Left ventricle myocardium inferior (tissue), 1 donor: ENCODE measurements around the gene EHMT1. TPM values are rescaled to one million over a fixed set of nuclear protein-coding genes. Genes with fewer than 3 reads are reported as not detected.

Experiments used
- DNase-seq: peaks from one replicate; pipeline ENCODE4 v3.0.0-alpha.2; 2020
- H3K27ac ChIP-seq: fragments of 200-600 bp; replicated peaks from 2 replicates; pipeline ENCODE4 v1.8.0; 2021
- H3K27me3 ChIP-seq: fragments of 200-600 bp; 2 replicates; pipeline ENCODE4 v1.8.0; 2021; ENCODE audit warnings: low read depth
- H3K36me3 ChIP-seq: fragments of 200-600 bp; 2 replicates; pipeline ENCODE4 v1.8.0; 2021
- H3K4me1 ChIP-seq: fragments of 200-600 bp; 2 replicates; pipeline ENCODE4 v1.8.0; 2021
- H3K4me3 ChIP-seq: fragments of 200-600 bp; 2 replicates; pipeline ENCODE4 v1.8.0; 2021; ENCODE audit warnings: mild to moderate bottlenecking, moderate library complexity
- H3K9me3 ChIP-seq: fragments of 200-600 bp; replicated peaks from 2 replicates; pipeline ENCODE4 v1.8.0; 2021
- intact Hi-C: fragments of 100-400 bp; cut with micrococcal nuclease; formaldehyde crosslinking; loops from one replicate; pipeline ENCODE4 v1.11.0; 2022
- total RNA-seq: library from RNA; stranded (reverse); fragmentation: NEBNext Ultra II Directional; extraction: Animal tissue kit (Norgen Biotek cat#: 25700); gene quantifications from one replicate; pipeline ENCODE4 v1.2.1, GENCODE V29; 2021
- TF ChIP-seq, protein P1 (sequence below): fragments of 200-600 bp; IDR thresholded peaks from 2 replicates; pipeline ENCODE4 v1.8.0; 2021; ENCODE audit warnings: antibody characterized with exemption, mild to moderate bottlenecking, borderline replicate concordance
- donor health status: DM: no; HTN: yes; CAD: no; lungs with severe emphysema.

Gene EHMT1
- total RNA-seq, 1 donor from 2014 or later: 31.3 TPM

DNA sequence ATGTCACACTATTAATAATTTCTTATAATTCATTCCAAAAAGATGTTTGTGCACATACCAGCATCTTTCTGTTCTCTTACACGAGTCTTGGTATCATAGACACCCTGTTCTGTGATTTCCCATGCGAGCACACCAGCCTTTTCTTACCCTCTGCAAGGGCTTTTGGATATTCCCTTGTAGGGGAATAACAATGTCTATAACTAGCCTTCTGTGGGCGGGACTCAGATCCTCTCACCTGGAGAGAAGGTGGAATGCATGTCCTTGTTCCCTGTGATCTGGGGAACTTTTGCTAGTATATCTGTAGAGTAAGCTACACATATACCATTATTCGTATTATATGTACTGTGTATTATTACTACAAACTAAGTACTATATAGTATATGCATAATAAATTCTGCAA lies 44.8 kb downstream of the EHMT1 start:
- no peak overlapping the region for H3K27ac ChIP-seq
- no peak for DNase-seq
- no peaks in the 10 kb centered on the region for H3K9me3 ChIP-seq
- H3K4me1 ChIP-seq: peaks cover 25% of the 10 kb centered on the region
- H3K27me3 ChIP-seq: no peaks in the 10 kb centered on the region
- no peak overlapping the region for H3K4me3 ChIP-seq
- no peaks in the 10 kb centered on the region for H3K36me3 ChIP-seq
- intact Hi-C loops: no loop called here
- TF ChIP-seq, protein P1, sequence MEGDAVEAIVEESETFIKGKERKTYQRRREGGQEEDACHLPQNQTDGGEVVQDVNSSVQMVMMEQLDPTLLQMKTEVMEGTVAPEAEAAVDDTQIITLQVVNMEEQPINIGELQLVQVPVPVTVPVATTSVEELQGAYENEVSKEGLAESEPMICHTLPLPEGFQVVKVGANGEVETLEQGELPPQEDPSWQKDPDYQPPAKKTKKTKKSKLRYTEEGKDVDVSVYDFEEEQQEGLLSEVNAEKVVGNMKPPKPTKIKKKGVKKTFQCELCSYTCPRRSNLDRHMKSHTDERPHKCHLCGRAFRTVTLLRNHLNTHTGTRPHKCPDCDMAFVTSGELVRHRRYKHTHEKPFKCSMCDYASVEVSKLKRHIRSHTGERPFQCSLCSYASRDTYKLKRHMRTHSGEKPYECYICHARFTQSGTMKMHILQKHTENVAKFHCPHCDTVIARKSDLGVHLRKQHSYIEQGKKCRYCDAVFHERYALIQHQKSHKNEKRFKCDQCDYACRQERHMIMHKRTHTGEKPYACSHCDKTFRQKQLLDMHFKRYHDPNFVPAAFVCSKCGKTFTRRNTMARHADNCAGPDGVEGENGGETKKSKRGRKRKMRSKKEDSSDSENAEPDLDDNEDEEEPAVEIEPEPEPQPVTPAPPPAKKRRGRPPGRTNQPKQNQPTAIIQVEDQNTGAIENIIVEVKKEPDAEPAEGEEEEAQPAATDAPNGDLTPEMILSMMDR: no peak

DNA sequence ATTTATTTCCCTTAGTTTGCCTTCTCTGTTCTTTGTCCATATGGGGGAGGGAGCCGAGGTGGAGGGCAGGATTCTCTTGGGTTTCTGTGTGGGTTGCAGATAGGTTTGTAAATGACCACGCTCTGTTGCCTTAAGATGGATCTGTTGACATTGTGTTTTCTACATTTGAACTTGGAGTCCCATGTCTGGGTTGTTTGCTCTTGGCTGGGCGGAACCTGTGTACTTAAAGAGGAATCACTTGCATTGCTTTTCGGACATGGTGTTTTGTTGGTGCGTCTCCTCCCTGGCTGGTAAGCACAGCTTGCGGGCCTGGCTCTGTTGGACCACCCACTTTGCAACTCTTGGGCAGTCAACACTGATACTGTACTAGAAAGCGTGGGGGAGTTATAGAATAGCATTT lies 45.9 kb downstream of the EHMT1 start:
- Histone ChIP-seq H3K36me3 (no peaks in the 10 kb centered on the region), H3K27ac (no peak overlapping the region), H3K9me3 (no peaks in the 10 kb centered on the region), H3K27me3 (no peaks in the 10 kb centered on the region), H3K4me1 (peaks cover 25% of the 10 kb centered on the region), H3K4me3 (no peak overlapping the region)
- no peak for DNase-seq
- TF ChIP-seq, protein P1: no peak
- intact Hi-C loops: no loop called here

DNA sequence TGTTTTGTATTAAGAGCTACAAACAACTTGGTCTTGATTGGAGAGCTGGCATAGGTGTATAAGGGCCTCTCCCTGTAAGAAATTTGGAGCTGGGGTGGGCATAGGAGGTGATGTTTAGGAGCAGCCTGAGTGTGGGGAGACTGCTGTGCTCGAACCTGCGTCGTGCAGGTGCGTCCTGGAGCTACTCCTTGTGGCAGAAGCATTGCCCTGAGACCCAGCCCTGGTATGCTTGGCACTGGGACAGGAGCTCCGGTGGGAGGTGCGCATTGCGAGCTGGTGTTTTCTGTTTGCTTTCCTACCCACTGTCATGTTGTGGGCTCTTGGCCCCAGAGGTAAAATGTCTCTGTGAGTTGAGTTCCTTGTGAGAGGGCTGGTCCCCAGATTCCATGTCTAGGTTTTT lies 46.4 kb downstream of the EHMT1 start:
- H3K27me3 ChIP-seq: no peaks in the 10 kb centered on the region
- DNase-seq: no peak
- TF ChIP-seq, protein P1: no peak
- intact Hi-C loops: no loop called here
- H3K4me1 ChIP-seq: peaks cover 28% of the 10 kb centered on the region
- H3K36me3 ChIP-seq: no peaks in the 10 kb centered on the region
- no peak overlapping the region for H3K4me3 ChIP-seq
- no peak overlapping the region for H3K27ac ChIP-seq
- H3K9me3 ChIP-seq: no peaks in the 10 kb centered on the region

DNA sequence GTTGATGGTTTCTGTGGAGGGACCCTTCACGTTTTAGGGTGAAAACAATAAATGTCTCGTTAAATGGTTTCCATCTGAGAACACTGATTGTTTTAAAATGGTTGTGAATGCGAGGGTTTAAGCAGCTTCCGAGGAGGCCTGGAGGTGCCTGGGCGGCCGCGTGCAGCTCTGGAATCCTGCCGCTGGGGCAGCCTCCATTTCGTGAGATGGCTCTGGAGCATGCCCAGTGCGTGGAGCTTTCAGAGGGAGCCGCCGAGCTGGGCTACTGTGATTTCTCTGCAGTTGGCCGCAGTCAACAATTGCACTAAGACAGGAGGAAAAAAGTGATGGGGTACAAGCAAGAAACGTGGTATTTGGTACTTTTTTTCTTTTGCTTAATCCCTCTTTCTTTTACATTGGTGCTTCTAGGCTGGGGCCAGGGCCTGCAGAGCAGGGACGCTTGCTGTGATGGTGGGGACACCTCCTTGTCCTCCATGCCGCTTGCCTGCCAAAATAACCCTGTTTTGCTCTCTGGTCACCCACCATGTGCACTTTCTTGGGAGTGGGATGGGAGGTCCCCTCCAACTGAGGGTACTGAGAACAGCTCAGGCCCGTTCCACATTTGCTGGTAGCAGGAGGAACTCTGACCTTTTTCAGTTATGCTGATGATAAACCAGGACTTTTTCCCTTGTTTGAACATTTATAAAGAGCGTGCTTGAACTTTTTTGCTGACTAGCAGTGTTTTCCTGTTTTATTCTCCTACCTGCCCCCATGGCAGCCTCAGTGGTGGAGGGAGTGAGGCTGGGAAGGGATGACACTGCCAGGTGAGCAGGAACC lies 47.1 kb downstream of the EHMT1 start:
- H3K4me3 ChIP-seq: no peak overlapping the region
- TF ChIP-seq, protein P1: no peak
- H3K9me3 ChIP-seq: no peaks in the 10 kb centered on the region
- no peak for DNase-seq
- H3K36me3 ChIP-seq: no peaks in the 10 kb centered on the region
- no peak overlapping the region for H3K27ac ChIP-seq
- H3K4me1 ChIP-seq: peaks cover 31% of the 10 kb centered on the region
- intact Hi-C loops: no loop called here
- no peaks in the 10 kb centered on the region for H3K27me3 ChIP-seq

DNA sequence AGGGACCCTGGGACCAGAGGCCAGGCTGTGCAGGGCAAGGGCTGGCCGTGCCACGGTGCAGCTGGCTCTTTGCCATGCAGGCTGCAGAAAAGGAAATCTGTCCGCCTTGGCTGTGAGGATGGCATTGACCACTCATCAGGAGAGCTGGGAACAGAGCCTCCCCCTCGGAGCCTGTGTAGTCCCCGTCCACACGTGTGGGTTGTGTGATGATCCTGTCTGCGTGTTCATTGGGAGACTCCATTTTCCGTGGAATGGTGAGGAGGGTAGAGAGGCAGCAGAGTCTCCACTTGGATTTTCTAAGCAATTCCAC lies 47.7 kb downstream of the EHMT1 start:
- Histone ChIP-seq H3K4me3 (no peak overlapping the region), H3K36me3 (no peaks in the 10 kb centered on the region), H3K4me1 (peaks cover 37% of the 10 kb centered on the region), H3K27me3 (no peaks in the 10 kb centered on the region), H3K27ac (no peak overlapping the region), H3K9me3 (no peaks in the 10 kb centered on the region)
- intact Hi-C loops: no loop called here
- peak; percentile 25 for DNase-seq
- TF ChIP-seq, protein P1: no peak
